Measurements from ENCODE around the gene MARCHF4. TPM values are rescaled to one million over a fixed set of nuclear protein-coding genes. Genes with fewer than 3 reads are reported as not detected.

Gene MARCHF4
- total and polyA plus RNA-seq, 2 experiments from 2014 or later = 0.45 to 1.1 TPM

GRCh38 chr2:216346781-216347180, 25.5 kb downstream of the MARCHF4 start:
- Mint-ChIP-seq H3K36me3 (ENCODE audit: low read depth) (no peaks in the 10 kb centered on the region), H3K27ac (no peak overlapping the region), H3K4me3 (no peak overlapping the region), H3K4me1 (peaks cover 61% of the 10 kb centered on the region), H3K9me3 (no peaks in the 10 kb centered on the region), H3K27me3 (ENCODE audit: insufficient read depth, low read depth, poor library complexity) (peaks cover 7% of the 10 kb centered on the region)
- H3K79me2 ChIP-seq (replicated peaks; ENCODE audit: insufficient read depth) = no peaks in the 10 kb centered on the region
- no peak overlapping the region for H3K4me2 ChIP-seq
- H3K36me3 ChIP-seq (ENCODE audit: insufficient read depth) = no peaks in the 10 kb centered on the region
- no peak overlapping the region for H2AFZ ChIP-seq
- no peak overlapping the region for H3K27ac ChIP-seq (ENCODE audit: low read depth)
- TF ChIP-seq ETS1 (IDR thresholded peaks at IDR 0.05) (no peak), EZH2phosphoT487 (IDR thresholded peaks at IDR 0.05; ENCODE audit: unreplicated experiment) (no peak), NANOG (IDR thresholded peaks at IDR 0.05; ENCODE audit: borderline replicate concordance) (no peak), JUNB (IDR thresholded peaks at IDR 0.05; ENCODE audit: unreplicated experiment) (no peak), STAT1 (IDR thresholded peaks at IDR 0.05; ENCODE audit: unreplicated experiment) (no peak), ZNF114 (CRISPR knock-in tag; IDR thresholded peaks at IDR 0.05) (no peak), CTCF (conservative IDR thresholded peaks at IDR 0.05; ENCODE audit: low read depth in 2 of 2) (no peak), EZH2 (IDR thresholded peaks at IDR 0.05; ENCODE audit: low read depth, unreplicated experiment) (no peak), POLR2AphosphoS5 (IDR thresholded peaks at IDR 0.05; ENCODE audit: low read depth) (no peak), ZNF462 (CRISPR knock-in tag; IDR thresholded peaks at IDR 0.05) (no peak), CREB1 (CRISPR knock-in tag; IDR thresholded peaks at IDR 0.05; ENCODE audit: low read depth) (no peak), REST (IDR thresholded peaks at IDR 0.05; ENCODE audit: unreplicated experiment) (no peak), ZNF331 (CRISPR knock-in tag; IDR thresholded peaks at IDR 0.05; ENCODE audit: low read depth) (no peak)
- H4K20me1 ChIP-seq (replicated peaks; ENCODE audit: insufficient read depth) = no peaks in the 10 kb centered on the region
- H3K9me2 ChIP-seq (ENCODE audit: insufficient read depth) = peaks cover 11% of the 10 kb centered on the region; the same call in 1 of the 2 replicates
- H3K4me1 ChIP-seq (ENCODE audit: insufficient read depth) = peaks cover 40% of the 10 kb centered on the region
- DNase-seq (ENCODE audit: low spot score) (no peak), ATAC-seq (no peak)
- no peak overlapping the region for H3K4me3 ChIP-seq
- no peaks in the 10 kb centered on the region for H3F3A ChIP-seq (replicated peaks; ENCODE audit: low read depth)
- no peaks in the 10 kb centered on the region for H3K27me3 ChIP-seq (ENCODE audit: insufficient read depth)
